GM23248 (cell line): ENCODE results near the gene SNAPC4. TPM values are rescaled to one million over a fixed set of nuclear protein-coding genes. Genes with fewer than 3 reads are reported as not detected.

Experiments used
- DNase-seq: peaks from one replicate; pipeline ENCODE4 v3.0.0-alpha.2; 2015
- H2AFZ ChIP-seq: fragments of 200-600 bp; sonication (generic); 2 replicates; pipeline ENCODE4 v1.6.1; 2016; ENCODE audit warnings: antibody characterized with exemption
- H3F3A ChIP-seq: fragments of 200-600 bp; sonication (generic); 2 replicates; pipeline ENCODE4 v1.6.1; 2016; ENCODE audit warnings: mild to moderate bottlenecking, antibody characterized with exemption, mixed run types; ENCODE audit not compliant: insufficient read depth
- H3K27ac ChIP-seq: fragments of 200-600 bp; sonication (generic); 2 replicates; pipeline ENCODE4 v1.5.1; 2016; ENCODE audit warnings: mild to moderate bottlenecking
- H3K27me3 ChIP-seq: fragments of 200-600 bp; sonication (generic); replicated peaks from 2 replicates; pipeline ENCODE4 v1.6.1; 2016; ENCODE audit warnings: mild to moderate bottlenecking; ENCODE audit not compliant: insufficient read depth
- H3K36me3 ChIP-seq: fragments of 200-600 bp; sonication (generic); 2 replicates; pipeline ENCODE4 v1.6.1; 2016; ENCODE audit warnings: low read depth, mild to moderate bottlenecking
- H3K4me1 ChIP-seq: fragments of 200-600 bp; sonication (generic); 2 replicates; pipeline ENCODE4 v1.6.1; 2016; ENCODE audit warnings: mild to moderate bottlenecking; ENCODE audit not compliant: insufficient read depth
- H3K4me2 ChIP-seq: fragments of 200-600 bp; sonication (generic); one replicate; pipeline ENCODE4 v1.6.1; 2016; ENCODE audit warnings: mild to moderate bottlenecking; ENCODE audit not compliant: unreplicated experiment
- H3K4me3 ChIP-seq: fragments of 200-600 bp; sonication (generic); 2 replicates; pipeline ENCODE4 v1.5.1; 2016; ENCODE audit warnings: mild to moderate bottlenecking
- H3K79me2 ChIP-seq: fragments of 200-600 bp; sonication (generic); 2 replicates; pipeline ENCODE4 v1.6.1; 2016; ENCODE audit warnings: mild to moderate bottlenecking; ENCODE audit not compliant: insufficient read depth
- H3K9ac ChIP-seq: fragments of 200-600 bp; sonication (generic); 2 replicates; pipeline ENCODE4 v1.6.1; 2016; ENCODE audit warnings: mild to moderate bottlenecking
- H3K9me2 ChIP-seq: fragments of 200-600 bp; sonication (generic); 2 replicates; pipeline ENCODE4 v1.6.1; 2016; ENCODE audit warnings: mixed run types, mild to moderate bottlenecking, moderate library complexity; ENCODE audit not compliant: insufficient read depth
- H3K9me3 ChIP-seq: fragments of 200-600 bp; sonication (generic); one replicate; pipeline ENCODE4 v1.6.1; 2017; ENCODE audit warnings: low read depth
- H4K20me1 ChIP-seq: fragments of 200-600 bp; sonication (generic); 2 replicates; pipeline ENCODE4 v1.6.0; 2016; ENCODE audit not compliant: insufficient read depth
- EZH2 ChIP-seq: fragments of 200-600 bp; sonication (generic); IDR thresholded peaks from 2 replicates; pipeline ENCODE4 v1.6.1; 2018; ENCODE audit warnings: antibody characterized with exemption, mild to moderate bottlenecking; ENCODE audit not compliant: insufficient read depth, poor library complexity, severe bottlenecking
- EZH2phosphoT487 ChIP-seq: fragments of 200-600 bp; sonication (generic); IDR thresholded peaks from 2 replicates; pipeline ENCODE4 v1.6.1; 2018; ENCODE audit warnings: antibody characterized with exemption, moderate library complexity, mild to moderate bottlenecking, low read depth; ENCODE audit not compliant: insufficient read depth
- WGBS, 2 experiments: methylation state at CpG; one replicate each; pipeline ENCODE4 v1.1.6; 2015 to 2017; ENCODE audit warnings: low lambda C conversion rate in 2 of 2, low coverage in 1 of 2; ENCODE audit errors: missing lambda C conversion rate in 2 of 2; 5-methylcytosine and 5-hydroxymethylcytosine counted together
- in situ Hi-C: fragments of 300-500 bp; cut with MboI; formaldehyde crosslinking; loops from 2 replicates; pipeline ENCODE4 v1.15.0; 2020
- polyA plus RNA-seq: library from polyadenylated mRNA; unstranded; fragments of >200 nt; fragmentation: Nextera tagmentation; extraction: Ambion mirVana; gene quantifications from 2 replicates; pipeline ENCODE4 v1.2.1, GENCODE V29; 2016
- total RNA-seq: library from RNA; depleted of rRNA; stranded (reverse); fragments of >200 nt; shearing (Covaris generic); gene quantifications from 2 replicates; pipeline ENCODE4 v1.2.3, GENCODE V29; 2014

SNAPC4 gene
- total and polyA plus RNA-seq, 2 experiments from 2014 or later: 4.4 to 5.2 TPM

DNA sequence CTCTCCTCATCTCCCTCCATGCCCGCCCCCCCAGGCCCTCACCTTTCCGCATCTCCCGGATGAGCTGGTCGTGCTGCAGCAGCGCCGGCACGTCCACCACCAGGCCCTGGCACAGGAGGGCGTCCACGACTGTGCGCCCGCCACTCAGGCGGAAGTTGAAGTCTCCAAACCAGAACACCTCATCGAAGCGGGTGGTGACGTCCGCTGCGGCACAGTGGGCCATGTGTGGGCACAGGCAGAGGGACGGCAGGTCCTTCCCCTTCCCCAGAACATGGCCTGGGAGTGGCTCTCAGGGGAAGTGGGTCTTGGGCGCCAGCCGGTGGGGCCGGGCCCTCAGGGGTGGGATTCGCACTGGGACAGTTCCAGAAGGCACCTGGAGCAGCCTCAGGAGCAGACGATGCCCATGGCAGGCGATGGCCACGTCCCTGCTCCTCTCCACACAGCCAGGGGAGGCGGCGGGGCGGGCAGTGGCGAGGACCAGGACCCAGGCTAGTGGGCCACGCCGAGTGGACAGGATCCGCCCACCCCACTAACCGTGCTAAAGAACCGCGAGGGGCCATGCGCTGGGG, 31.9 kb upstream of the SNAPC4 start:
- in situ Hi-C loops: no loop called here
- H3K36me3 ChIP-seq: no peaks in the 10 kb centered on the region

GRCh38 chr9:136430588-136431234, 30.7 kb upstream of the SNAPC4 start:
- no peak overlapping the region for H3K4me2 ChIP-seq
- 92 to 96% methylated on average over 23 to 29 of the region's 29 CpGs for WGBS, 2 experiments
- no peak overlapping the region for H3K9ac ChIP-seq
- no peak overlapping the region for H3K4me3 ChIP-seq
- DNase-seq: no peak
- H2AFZ ChIP-seq: no peak overlapping the region
- no peaks in the 10 kb centered on the region for H3K36me3 ChIP-seq
- H3K9me2 ChIP-seq: no peaks in the 10 kb centered on the region
- no peaks in the 10 kb centered on the region for H3K9me3 ChIP-seq
- no peak overlapping the region for H3K27ac ChIP-seq
- H4K20me1 ChIP-seq: no peaks in the 10 kb centered on the region
- H3K79me2 ChIP-seq: peaks cover 15% of the 10 kb centered on the region
- H3F3A ChIP-seq: peaks cover 11% of the 10 kb centered on the region; the same call in 1 of the 2 replicates
- TF ChIP-seq EZH2 (no peak), EZH2phosphoT487 (no peak)
- H3K27me3 ChIP-seq: no peaks in the 10 kb centered on the region
- in situ Hi-C loops: no loop called here
- H3K4me1 ChIP-seq: no peaks in the 10 kb centered on the region

More for the DNA sequence above, 31.9 kb upstream of the SNAPC4 start:
- peaks cover 3% of the 10 kb centered on the region; the same call in 1 of the 2 replicates for H3K4me1 ChIP-seq
- H3K4me2 ChIP-seq: no peak overlapping the region
- H4K20me1 ChIP-seq: peaks cover 3% of the 10 kb centered on the region; the same call in 1 of the 2 replicates
- peaks cover 6% of the 10 kb centered on the region; the same call in 1 of the 2 replicates for H3F3A ChIP-seq
- no peaks in the 10 kb centered on the region for H3K9me2 ChIP-seq
- H3K79me2 ChIP-seq: peaks cover 27% of the 10 kb centered on the region
- TF ChIP-seq EZH2 (no peak), EZH2phosphoT487 (no peak)
- no peak overlapping the region for H3K9ac ChIP-seq
- H3K27me3 ChIP-seq: no peaks in the 10 kb centered on the region
- no peak overlapping the region for H2AFZ ChIP-seq
- no peaks in the 10 kb centered on the region for H3K9me3 ChIP-seq
- DNase-seq: no peak
- no peak overlapping the region for H3K27ac ChIP-seq
- WGBS, 2 experiments: 91 to 93% methylated on average over 22 to 36 of the region's 36 CpGs
- no peak overlapping the region for H3K4me3 ChIP-seq

- no peaks in the 10 kb centered on the region for H3K9me3 ChIP-seq
- WGBS, 2 experiments: 86 to 88% methylated on average over 28 to 32 of the region's 32 CpGs
- no peak for DNase-seq
- H3K9me2 ChIP-seq: no peaks in the 10 kb centered on the region
- H3K4me1 ChIP-seq: no peaks in the 10 kb centered on the region
- no peak overlapping the region for H3K4me2 ChIP-seq
- peaks cover 11% of the 10 kb centered on the region; the same call in 1 of the 2 replicates for H3F3A ChIP-seq
- H3K27ac ChIP-seq: no peak overlapping the region
- in situ Hi-C loops: no loop called here
- peaks cover 7% of the 10 kb centered on the region for H3K79me2 ChIP-seq
- H4K20me1 ChIP-seq: no peaks in the 10 kb centered on the region
- H3K4me3 ChIP-seq: no peak overlapping the region
- no peak for TF ChIP-seq EZH2
- TF ChIP-seq EZH2phosphoT487: no peak
- no peaks in the 10 kb centered on the region for H3K27me3 ChIP-seq
- no peak overlapping the region for H3K9ac ChIP-seq
- no peak overlapping the region for H2AFZ ChIP-seq
- H3K36me3 ChIP-seq: no peaks in the 10 kb centered on the region
Observed at GRCh38 chr9:136429683-136430491, 29.9 kb upstream of the SNAPC4 start.

GRCh38 chr9:136429075-136429628, 29.2 kb upstream of the SNAPC4 start:
- no peak overlapping the region for H3K9ac ChIP-seq
- H3K4me1 ChIP-seq: no peaks in the 10 kb centered on the region
- in situ Hi-C loops: no loop called here
- H3K9me3 ChIP-seq: no peaks in the 10 kb centered on the region
- H3K27ac ChIP-seq: no peak overlapping the region
- H3K4me2 ChIP-seq: no peak overlapping the region
- TF ChIP-seq EZH2phosphoT487 (no peak), EZH2 (no peak)
- no peak overlapping the region for H3K4me3 ChIP-seq
- 82 to 84% methylated on average over 20 to 21 of the region's 21 CpGs for WGBS, 2 experiments
- H3F3A ChIP-seq: peaks cover 14% of the 10 kb centered on the region; the same call in 1 of the 2 replicates
- no peaks in the 10 kb centered on the region for H3K27me3 ChIP-seq
- no peaks in the 10 kb centered on the region for H3K79me2 ChIP-seq
- H2AFZ ChIP-seq: no peak overlapping the region
- H4K20me1 ChIP-seq: no peaks in the 10 kb centered on the region
- no peaks in the 10 kb centered on the region for H3K9me2 ChIP-seq
- no peak for DNase-seq
- peaks cover 2% of the 10 kb centered on the region; the same call in 1 of the 2 replicates for H3K36me3 ChIP-seq
